ENCODE measurements around the gene NIPA2.

NIPA2 gene

DNA sequence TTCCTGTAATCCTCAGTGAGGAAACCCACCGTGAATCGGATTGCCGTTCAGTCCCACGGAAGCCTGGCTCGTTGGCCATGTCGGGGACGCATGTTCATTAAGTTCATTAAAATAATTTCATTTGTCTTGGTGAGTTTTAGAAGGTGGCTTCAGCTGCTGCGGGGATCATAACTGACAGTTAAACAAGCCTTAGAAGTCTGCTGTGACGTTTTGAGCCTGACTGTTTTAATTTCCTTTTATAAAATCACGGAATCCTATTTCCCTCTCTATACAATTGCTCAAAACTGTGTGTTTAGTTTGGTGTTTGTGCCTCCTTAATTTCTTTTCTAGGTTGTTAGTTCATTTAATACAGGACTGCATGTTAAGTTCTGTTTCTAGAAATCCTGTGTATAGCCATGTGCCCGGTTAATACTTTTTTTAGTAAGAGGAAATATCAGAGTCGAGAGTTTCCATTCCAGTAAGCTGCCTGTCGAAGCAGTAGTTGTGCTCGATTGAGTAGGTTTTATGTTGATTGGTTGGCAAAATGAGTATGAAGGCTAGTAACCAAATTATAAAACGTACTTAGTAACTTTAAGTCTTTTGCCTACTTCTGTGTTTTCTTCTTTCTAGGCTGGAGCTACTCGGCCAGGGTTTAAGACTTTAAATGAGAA is 705 bp downstream of the NIPA2 start:
- DNase-seq (ENCODE audit: low read depth in 2 of 2), result no peak

GRCh38 chr15:22844421-22845288 is 6.2 kb downstream of the NIPA2 start:
- DNase-seq (ENCODE audit: low read depth in 2 of 2), result no peak

DNA sequence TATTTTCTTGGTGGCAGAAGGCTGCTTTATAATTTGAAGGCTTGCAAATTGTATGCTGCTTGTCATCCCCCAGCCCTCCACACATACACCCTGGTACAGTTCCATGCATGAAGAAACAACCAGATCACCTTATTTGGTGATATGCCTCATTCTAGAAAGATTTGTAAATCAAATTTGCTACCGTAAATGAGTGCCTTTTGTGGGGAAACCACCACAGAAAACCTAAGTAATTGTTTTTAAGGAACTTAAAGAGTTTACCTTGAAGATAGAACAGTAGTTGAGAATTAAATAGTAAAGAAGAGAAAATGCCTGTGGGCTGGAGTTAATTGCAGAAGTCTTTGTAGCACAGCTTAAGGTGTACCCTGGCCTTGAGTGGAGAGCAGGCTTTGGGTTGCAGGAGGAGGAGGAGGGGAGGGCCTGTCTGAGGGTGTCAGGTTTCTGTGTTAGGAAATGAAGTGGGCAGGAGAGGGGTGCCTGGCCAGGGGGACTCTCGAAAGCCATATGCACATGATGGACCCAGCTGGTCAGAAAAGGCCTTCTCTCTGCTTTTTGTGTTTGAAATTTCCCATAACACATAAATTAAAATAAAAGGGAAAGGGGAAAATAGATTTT is 6.9 kb downstream of the NIPA2 start:
- DNase-seq (ENCODE audit: low read depth in 2 of 2), result no peak

DNA sequence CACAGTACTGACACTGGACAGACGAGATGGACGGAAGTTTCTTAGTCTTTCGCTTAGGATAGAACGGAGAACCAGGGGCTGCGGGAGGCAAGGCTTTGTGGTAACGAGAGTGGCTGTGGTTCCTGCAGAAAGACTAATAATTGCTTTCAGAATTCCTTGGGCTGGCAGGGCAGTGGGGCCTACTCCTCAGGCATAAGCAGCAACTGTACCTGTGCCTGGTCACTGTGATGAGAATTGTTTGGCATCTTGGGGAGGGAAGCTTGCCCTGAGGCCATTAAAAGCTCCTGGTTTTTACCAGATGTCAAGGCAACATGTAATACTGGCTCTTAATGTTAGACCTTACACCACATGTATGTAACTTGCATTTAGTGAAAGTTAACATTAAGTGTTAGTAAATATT is 7.6 kb downstream of the NIPA2 start:
- no peak for DNase-seq (ENCODE audit: low read depth in 2 of 2)

DNA sequence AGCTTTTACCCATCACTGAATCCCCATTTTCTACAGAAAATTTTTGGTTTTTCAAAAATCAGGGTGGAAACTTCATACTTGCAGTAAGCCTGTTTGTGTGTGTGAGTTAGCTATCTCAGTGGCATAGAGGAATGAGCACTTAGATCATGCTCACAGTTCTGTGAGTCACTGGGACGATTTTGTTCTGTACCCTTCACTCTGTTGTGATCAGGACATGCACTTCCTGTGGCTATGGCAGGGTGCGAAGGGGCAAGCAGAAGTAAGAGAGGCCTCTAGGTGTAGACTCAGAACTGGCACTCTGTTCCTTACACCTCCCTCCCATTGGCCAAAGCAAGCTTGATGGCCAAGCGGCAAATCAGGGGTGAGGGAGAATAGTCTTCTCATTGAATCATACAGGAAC is 11.6 kb downstream of the NIPA2 start:
- DNase-seq (ENCODE audit: low read depth in 2 of 2), result no peak

DNA sequence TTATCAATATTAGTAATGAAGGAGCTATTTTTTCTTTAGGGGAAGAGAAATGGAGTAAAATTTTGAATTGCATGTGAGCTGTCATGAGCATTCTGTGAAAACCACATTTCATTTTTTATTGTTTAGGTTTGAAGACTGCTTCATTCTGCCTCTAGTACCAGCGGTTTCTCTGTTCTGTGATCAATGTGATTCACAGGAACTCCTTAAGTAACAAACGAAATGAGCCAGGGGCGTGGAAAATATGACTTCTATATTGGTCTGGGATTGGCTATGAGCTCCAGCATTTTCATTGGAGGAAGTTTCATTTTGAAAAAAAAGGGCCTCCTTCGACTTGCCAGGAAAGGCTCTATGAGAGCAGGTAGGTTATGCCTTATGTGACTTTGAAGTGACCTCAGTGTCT is 13.0 kb downstream of the NIPA2 start:
- no peak for DNase-seq (ENCODE audit: low read depth in 2 of 2)

DNA sequence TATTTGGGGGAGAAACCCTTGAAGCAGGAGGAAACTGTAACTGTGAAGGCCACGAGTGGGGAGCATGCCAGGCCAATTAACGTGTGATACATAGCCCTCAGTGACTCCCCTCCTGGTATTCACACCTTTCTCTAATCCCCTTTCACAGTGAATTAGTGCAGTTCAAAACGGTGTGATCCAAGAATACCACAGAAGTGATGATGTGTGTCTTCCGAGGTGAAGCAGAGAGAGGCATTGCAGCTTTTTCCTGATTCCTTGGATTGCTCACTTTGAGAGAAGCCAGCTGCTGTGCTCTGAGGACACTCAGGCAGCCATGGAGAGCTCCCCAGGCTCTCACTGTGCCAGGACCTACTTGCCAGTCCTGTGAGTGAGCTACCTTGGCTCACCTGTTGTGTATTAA is 17.3 kb downstream of the NIPA2 start:
- no peak for DNase-seq (ENCODE audit: low read depth in 2 of 2)

DNA sequence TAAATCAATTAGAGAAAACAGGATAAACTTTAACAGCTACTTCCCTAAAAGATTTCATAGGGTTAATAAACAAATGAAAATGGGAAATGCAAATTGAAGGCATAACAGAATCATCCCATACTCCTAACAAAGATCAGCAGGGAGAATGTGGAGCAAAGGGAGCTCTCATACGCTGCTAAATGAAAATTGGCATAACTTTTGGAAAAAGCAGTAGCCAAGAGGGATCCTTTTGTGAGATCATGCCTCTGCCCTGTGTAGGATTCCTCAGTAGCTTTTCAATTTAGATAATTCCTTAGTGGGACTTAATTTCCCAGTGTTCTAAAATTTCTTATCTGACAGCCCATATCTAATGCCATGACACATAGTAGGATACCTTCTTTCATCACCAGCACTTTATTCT is 18.2 kb downstream of the NIPA2 start:
- no peak for DNase-seq (ENCODE audit: low read depth in 2 of 2)

- no peak for DNase-seq (ENCODE audit: low read depth in 2 of 2)
Measured at GRCh38 chr15:22861161-22861560, 22.7 kb downstream of the NIPA2 start.

GRCh38 chr15:22863356-22863755 is 24.9 kb downstream of the NIPA2 start:
- no peak for DNase-seq (ENCODE audit: low read depth in 2 of 2)

DNA sequence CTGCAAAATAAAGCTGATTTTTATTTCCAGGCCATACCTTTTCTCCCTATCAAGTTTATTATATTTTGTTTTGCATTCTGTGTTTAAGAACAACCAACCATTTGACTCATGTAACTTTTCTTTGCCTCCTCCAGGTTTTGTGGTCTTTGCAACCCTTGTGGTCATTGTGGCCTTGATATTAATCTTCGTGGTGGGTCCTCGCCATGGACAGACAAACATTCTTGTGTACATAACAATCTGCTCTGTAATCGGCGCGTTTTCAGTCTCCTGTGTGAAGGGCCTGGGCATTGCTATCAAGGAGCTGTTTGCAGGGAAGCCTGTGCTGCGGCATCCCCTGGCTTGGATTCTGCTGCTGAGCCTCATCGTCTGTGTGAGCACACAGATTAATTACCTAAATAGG is 27.6 kb downstream of the NIPA2 start:
- DNase-seq (ENCODE audit: low read depth in 2 of 2), result no peak

DNA sequence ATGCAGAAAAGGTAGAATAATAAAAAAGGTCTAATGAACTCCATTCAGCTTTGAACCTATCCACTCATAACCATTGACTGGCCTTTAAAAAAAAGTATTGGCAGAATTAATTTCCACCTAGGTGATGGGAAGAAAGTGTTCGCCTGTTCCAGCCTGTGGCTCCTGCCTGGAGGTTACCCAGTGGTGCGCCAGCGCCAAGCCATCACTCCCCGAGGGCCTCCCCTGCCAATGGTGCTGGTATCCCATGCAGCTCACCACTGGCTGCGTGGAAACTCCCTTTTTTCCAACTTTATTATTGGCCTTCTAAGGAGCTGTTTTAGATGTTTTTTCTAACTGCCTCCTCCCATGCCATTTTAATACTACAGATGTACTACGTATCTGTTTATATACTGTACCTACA is 29.4 kb downstream of the NIPA2 start:
- no peak for DNase-seq (ENCODE audit: low read depth in 2 of 2)

GRCh38 chr15:22868495-22868894 is 30.0 kb downstream of the NIPA2 start:
- DNase-seq (ENCODE audit: low read depth in 2 of 2), result no peak

GRCh38 chr15:22868928-22869327 is 30.5 kb downstream of the NIPA2 start:
- no peak for DNase-seq (ENCODE audit: low read depth in 2 of 2)

DNA sequence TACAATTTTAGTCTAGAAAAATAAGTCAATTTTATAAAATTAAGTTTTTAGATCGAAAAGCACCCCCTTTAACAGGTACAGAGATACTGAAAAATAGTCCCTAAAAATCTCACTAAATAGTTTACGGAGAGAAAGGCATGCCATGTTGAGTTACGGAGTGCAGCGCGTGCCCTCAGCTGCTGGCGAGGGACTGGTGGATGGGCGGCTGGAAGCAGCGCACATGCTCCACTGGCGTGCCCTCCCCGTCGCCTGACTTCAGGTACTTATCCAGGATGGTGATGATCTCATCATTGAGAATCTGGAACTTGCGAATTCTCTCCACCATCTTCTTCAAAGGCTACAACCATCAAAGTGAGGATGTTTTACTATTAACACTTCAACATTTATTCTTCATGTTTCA is 31.4 kb downstream of the NIPA2 start:
- DNase-seq (ENCODE audit: low read depth in 2 of 2), result no peak

DNA sequence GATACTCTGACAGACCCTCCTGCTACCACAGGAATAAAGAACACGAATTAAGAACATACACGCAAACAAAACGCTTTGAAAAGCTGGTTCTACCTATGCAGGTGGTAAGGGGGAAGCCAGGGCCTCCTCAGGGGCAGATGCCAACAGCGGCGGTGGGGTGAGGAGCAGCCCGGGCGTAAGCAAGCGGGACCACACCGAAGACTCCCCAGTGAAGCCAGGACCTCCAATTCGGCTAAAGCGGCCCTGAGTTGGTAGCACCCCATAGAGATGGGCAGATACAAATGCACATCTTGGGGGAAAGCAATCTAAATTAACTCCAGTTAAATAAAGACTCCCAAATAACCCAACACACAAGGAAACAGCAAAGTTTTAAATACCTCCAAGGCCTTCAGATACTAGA is 32.4 kb downstream of the NIPA2 start:
- no peak for DNase-seq (ENCODE audit: low read depth in 2 of 2)

- DNase-seq (ENCODE audit: low read depth in 2 of 2), result no peak
Measured at GRCh38 chr15:22871481-22872086, 33.1 kb downstream of the NIPA2 start.

DNA sequence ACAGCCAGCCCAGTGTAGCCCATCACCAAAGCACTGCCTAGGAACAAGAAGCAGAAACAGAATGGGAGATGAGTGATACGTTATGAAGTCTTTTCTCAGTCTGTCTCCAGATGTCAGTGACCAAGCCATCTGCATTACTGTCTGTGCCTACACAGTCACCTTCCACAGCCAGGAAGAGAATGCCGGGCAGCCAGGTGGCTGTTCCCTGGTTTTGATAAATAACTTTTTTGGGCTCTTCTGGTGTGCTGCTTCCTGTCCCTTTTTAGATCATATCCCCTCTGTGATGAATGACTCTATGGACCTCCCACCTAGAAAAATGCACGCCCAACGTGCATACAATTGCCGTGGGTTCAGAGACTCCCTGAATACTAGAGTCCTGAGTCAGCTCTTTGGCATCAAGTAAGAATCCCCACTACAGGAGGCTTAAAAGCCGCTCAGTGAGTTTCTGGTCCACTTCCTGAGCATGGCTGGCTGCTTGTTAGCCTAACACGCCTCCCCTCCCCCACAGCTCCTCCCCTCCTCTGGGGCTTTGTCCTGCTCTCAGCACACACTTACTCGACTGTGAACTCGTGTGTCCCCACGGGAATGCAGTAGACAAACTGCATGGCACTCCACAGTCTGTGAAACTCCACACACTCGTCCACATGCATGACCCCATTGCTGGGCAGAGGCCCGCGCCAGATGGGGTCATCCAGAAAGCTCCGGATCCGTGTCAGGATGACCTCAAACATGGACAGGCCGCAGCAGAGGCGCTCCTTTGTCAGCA is 34.7 kb downstream of the NIPA2 start:
- DNase-seq (ENCODE audit: low read depth in 2 of 2), result no peak

GRCh38 chr15:22873841-22874240 is 35.4 kb downstream of the NIPA2 start:
- no peak for DNase-seq (ENCODE audit: low read depth in 2 of 2)

GRCh38 chr15:22874256-22874655 is 35.8 kb downstream of the NIPA2 start:
- DNase-seq (ENCODE audit: low read depth in 2 of 2), result no peak

DNA sequence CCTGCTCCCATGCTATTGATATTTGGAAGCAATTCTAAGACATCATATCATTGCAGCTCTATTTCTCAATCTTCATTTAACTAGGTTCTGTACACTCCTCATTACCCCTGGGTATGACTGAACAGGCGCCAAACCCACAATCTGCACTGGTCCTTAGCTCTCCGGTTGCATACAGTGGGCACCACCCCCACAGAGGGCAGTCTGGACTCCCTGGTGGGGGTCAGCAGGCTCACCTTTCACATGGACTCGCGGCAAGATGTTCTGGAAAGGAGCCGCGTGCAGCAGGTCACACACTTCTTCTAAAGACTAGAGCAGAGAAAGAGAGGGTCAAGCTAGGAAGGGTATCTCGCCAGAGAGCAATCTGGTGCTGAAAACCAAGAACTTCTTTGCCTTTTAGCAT is 36.5 kb downstream of the NIPA2 start:
- no peak for DNase-seq (ENCODE audit: low read depth in 2 of 2)

GRCh38 chr15:22877117-22877516 is 38.7 kb downstream of the NIPA2 start:
- DNase-seq (ENCODE audit: low read depth in 2 of 2), result no peak
